HepG2 (cell line): ENCODE data around the gene TBC1D22A. TPM values are rescaled to one million over a fixed set of nuclear protein-coding genes. Genes with fewer than 3 reads are reported as not detected.

Source experiments
- ATAC-seq: fragments of 200-7000 bp; cut with Tn5 transposase; 3 replicates; pipeline ENCODE4 v1.9.1; 2020; ENCODE audit warnings: mild to moderate bottlenecking, moderate library complexity
- BruUV-seq: library from RNA; stranded (reverse); fragments of 400-500 nt; replicated peaks from 2 replicates; lab custom pipeline; 2021; lab: Mats Ljungman, UMichigan
- CTCF ChIA-PET: fragments of 300-600 bp; formaldehyde crosslinking; extraction: SDS; loops from one replicate; lab custom pipeline; 2021; ENCODE audit warnings: low total read pairs, inconsistent platforms, low intra/inter-chr PET ratio; lab: Yijun Ruan, JAX
- POLR2A ChIA-PET: fragments of 350-600 bp; sonication (Branson Sonifier 250); formaldehyde crosslinking; loops from one replicate; lab custom pipeline; 2020; ENCODE audit warnings: antibody characterized with exemption, inconsistent platforms; lab: Yijun Ruan, JAX
- DNase-seq: peaks from one replicate; pipeline ENCODE4 v3.0.0-alpha.2; 2015; ENCODE audit warnings: low spot score
- FAIRE-seq: peaks from 3 replicates; lab custom pipeline; 2011; peaks lifted over from hg19 to GRCh38; lab: Jason Lieb, UNC
- H2AFZ ChIP-seq: one replicate; pipeline ENCODE4 v1.6.1; 2011; ENCODE audit warnings: low read length, inconsistent platforms
- H3K27ac ChIP-seq: fragments of 300-600 bp; 3 replicates; pipeline ENCODE4 v1.8.0; 2011; ENCODE audit warnings: mixed run types, mild to moderate bottlenecking, mixed read lengths, low read length, inconsistent platforms; ENCODE audit not compliant: insufficient read depth; ENCODE audit errors: extremely low read length
- H3K27me3 ChIP-seq, 2 experiments: fragments of 200-600 bp in 1 of 2; 2 replicates in 1 of 2; 3 replicates in 1 of 2; pipeline versions ENCODE4 v1.6.0 to v1.8.0; 2011; ENCODE audit warnings: low read length in 2 of 2, mild to moderate bottlenecking in 2 of 2, moderate library complexity in 2 of 2, inconsistent platforms in 1 of 2; ENCODE audit not compliant: insufficient read depth in 2 of 2, control insufficient read depth in 1 of 2
- H3K36me3 ChIP-seq, 2 experiments: fragments of 200-600 bp in 1 of 2; replicated peaks in 1 of 2; 2 replicates in 1 of 2; 3 replicates in 1 of 2; pipeline versions ENCODE4 v1.5.1 to v1.8.0; 2011; ENCODE audit warnings: low read length in 2 of 2, inconsistent platforms in 1 of 2; ENCODE audit not compliant: insufficient read depth in 2 of 2, control insufficient read depth in 1 of 2
- H3K4me1 ChIP-seq: 2 replicates; pipeline ENCODE4 v1.5.1; 2012; ENCODE audit warnings: low read length, inconsistent platforms; ENCODE audit not compliant: insufficient read depth
- H3K4me2 ChIP-seq: 2 replicates; pipeline ENCODE4 v1.6.0; 2011; ENCODE audit warnings: low read depth, low read length, inconsistent platforms
- H3K4me3 ChIP-seq, 3 experiments: fragments of 200-600 bp in 1 of 3; sonication (generic), shearing (Covaris generic) in 1 of 3; replicated peaks in 1 of 3; 2 replicates each; pipeline ENCODE4 v1.5.1; 2011 to 2016; ENCODE audit warnings: low read length in 3 of 3, inconsistent platforms in 2 of 3, low read depth in 2 of 3, mild to moderate bottlenecking in 2 of 3, control low read depth in 1 of 3, mixed read lengths in 1 of 3; ENCODE audit not compliant: insufficient read depth in 1 of 3
- H3K79me2 ChIP-seq: one replicate; pipeline ENCODE4 v1.6.1; 2011; ENCODE audit warnings: low read length, inconsistent platforms; ENCODE audit not compliant: insufficient read depth
- H3K9ac ChIP-seq: 2 replicates; pipeline ENCODE4 v1.6.0; 2011; ENCODE audit warnings: mild to moderate bottlenecking, low read depth, low read length, inconsistent platforms; ENCODE audit not compliant: insufficient read depth
- H3K9me3 ChIP-seq: 2 replicates; pipeline ENCODE4 v1.5.1; 2012; ENCODE audit warnings: mild to moderate bottlenecking, low read length
- H4K20me1 ChIP-seq: 2 replicates; pipeline ENCODE4 v1.6.0; 2011; ENCODE audit warnings: inconsistent platforms, mild to moderate bottlenecking, low read length, moderate library complexity; ENCODE audit not compliant: insufficient read depth
- ATF7-NPFF ChIP-seq: sonication (generic); formaldehyde crosslinking; IDR thresholded peaks from 2 replicates; pipeline ENCODE4 v1.8.1; 2023; ENCODE audit warnings: mild to moderate bottlenecking, low read depth, missing genetic modification reagents, moderate library complexity
- BORCS8-MEF2B ChIP-seq: sonication (generic); formaldehyde crosslinking; IDR thresholded peaks from 2 replicates; pipeline ENCODE4 v1.8.0; 2022; ENCODE audit warnings: mild to moderate bottlenecking, missing genetic modification reagents
- EEA1 ChIP-seq: sonication (generic); formaldehyde crosslinking; IDR thresholded peaks from 2 replicates; pipeline ENCODE4 v1.5.1; 2020; ENCODE audit warnings: mild to moderate bottlenecking, missing genetic modification reagents, borderline replicate concordance
- KDM4B ChIP-seq: sonication (generic); formaldehyde crosslinking; IDR thresholded peaks from 2 replicates; pipeline ENCODE4 v1.4.0; 2020; ENCODE audit warnings: missing genetic modification reagents
- MYPOP ChIP-seq: sonication (generic); formaldehyde crosslinking; IDR thresholded peaks from 2 replicates; pipeline ENCODE4 v1.8.1; 2023; ENCODE audit warnings: mild to moderate bottlenecking, moderate library complexity, missing genetic modification reagents
- NFYC ChIP-seq: IDR thresholded peaks from 2 replicates; pipeline ENCODE4 v1.6.1; 2016; ENCODE audit warnings: missing genetic modification reagents, missing compliant biosample characterization
- NR0B2 ChIP-seq: sonication (generic); formaldehyde crosslinking; IDR thresholded peaks from 2 replicates; pipeline ENCODE4 v1.4.0; 2020; ENCODE audit warnings: mild to moderate bottlenecking, missing genetic modification reagents
- PHF8 ChIP-seq: sonication (generic); formaldehyde crosslinking; IDR thresholded peaks from 2 replicates; pipeline ENCODE4 v1.5.0; 2020; ENCODE audit warnings: missing genetic modification reagents
- RXRA ChIP-seq: sonication (generic); formaldehyde crosslinking; IDR thresholded peaks from 2 replicates; pipeline ENCODE4 v1.5.1; 2020; ENCODE audit warnings: missing genetic modification reagents
- SMYD3 ChIP-seq: sonication (generic); formaldehyde crosslinking; IDR thresholded peaks from 2 replicates; pipeline ENCODE4 v1.8.1; 2023; ENCODE audit warnings: mild to moderate bottlenecking, missing genetic modification reagents
- SOX5 ChIP-seq: IDR thresholded peaks from 2 replicates; pipeline ENCODE4 v1.6.1; 2016; ENCODE audit warnings: borderline replicate concordance
- TBL1XR1 ChIP-seq: fragments of 150-350 bp; IDR thresholded peaks from 2 replicates; pipeline ENCODE4 v1.6.1; 2014; ENCODE audit warnings: borderline replicate concordance, low read length; ENCODE audit not compliant: partially characterized antibody
- TBX2 ChIP-seq: sonication (generic); formaldehyde crosslinking; IDR thresholded peaks from 2 replicates; pipeline ENCODE4 v1.5.0; 2020; ENCODE audit warnings: missing genetic modification reagents, mild to moderate bottlenecking, borderline replicate concordance
- ZFAT ChIP-seq: sonication (generic); formaldehyde crosslinking; conservative IDR thresholded peaks from 2 replicates; pipeline ENCODE4 v1.8.1; 2023; ENCODE audit warnings: missing genetic modification reagents, inconsistent platforms
- ZNF20 ChIP-seq: sonication (generic); formaldehyde crosslinking; IDR thresholded peaks from 2 replicates; pipeline ENCODE4 v1.4.0; 2020; ENCODE audit warnings: mild to moderate bottlenecking, moderate library complexity, missing genetic modification reagents
- ZNF552 ChIP-seq: sonication (generic); formaldehyde crosslinking; IDR thresholded peaks from 2 replicates; pipeline ENCODE4 v1.9.0; 2022; ENCODE audit warnings: missing genetic modification reagents, mild to moderate bottlenecking, borderline replicate concordance
- WGBS: methylation state at CpG from one replicate; pipeline ENCODE4 v1.1.6; 2017; ENCODE audit warnings: low lambda C conversion rate; 5-methylcytosine and 5-hydroxymethylcytosine counted together
- in situ Hi-C: cut with HindIII; loops from 2 replicates; pipeline ENCODE4 v1.10.0; 2017; ENCODE audit warnings: low pct_unique_long_range_greater_than_20kb; ENCODE audit not compliant: extremely low pct_ligation_motif_present
- intact Hi-C: fragments of 100-400 bp; cut with micrococcal nuclease; formaldehyde crosslinking; loops from one replicate; pipeline ENCODE4 v1.10.0; 2022; ENCODE audit not compliant: unreplicated experiment
- polyA plus RNA-seq, 8 experiments: library from polyadenylated mRNA; depleted of rRNA in 3 of 8; stranded (reverse) in 7 of 8; unstranded in 1 of 8; fragments of >200 nt; fragmentation: Illumina TruSeq in 4 of 8; extraction: Trizol in 4 of 8; gene quantifications; 2 replicates each; pipeline versions ENCODE4 v1.2.1 to v1.2.3, GENCODE V29; 2011 to 2016; ENCODE audit warnings: low read depth in 4 of 8, missing spikeins in 1 of 8, mixed read lengths in 1 of 8; ENCODE audit not compliant: insufficient read depth in 1 of 8
- total RNA-seq, 5 experiments: library from RNA; depleted of rRNA; stranded (reverse); fragments of >200 nt; fragmentation: Illumina TruSeq; extraction: Trizol; gene quantifications; 2 replicates each; pipeline ENCODE4 v1.2.3, GENCODE V29; 2016; ENCODE audit warnings: low read depth in 1 of 5

The TBC1D22A gene
- total and polyA plus RNA-seq, 2 of the 13 experiments (the other 11 are each of a cell fraction or from before 2014, with no cell fraction given): 17.3 to 18.0 TPM

- no peaks in the 10 kb centered on the region for H4K20me1 ChIP-seq
- TF ChIP-seq PHF8 (CRISPR knock-in tag) (no peak), SOX5 (CRISPR knock-in tag) (no peak), SMYD3 (no peak), TBX2 (no peak), NFYC (CRISPR knock-in tag) (no peak), ZNF552 (CRISPR knock-in tag) (no peak), MYPOP (no peak), ZFAT (no peak), ATF7-NPFF (CRISPR knock-in tag) (no peak), RXRA (CRISPR knock-in tag) (no peak), NR0B2 (CRISPR knock-in tag) (no peak), BORCS8-MEF2B (CRISPR knock-in tag) (no peak), EEA1 (no peak), TBL1XR1 (no peak), ZNF20 (CRISPR knock-in tag) (no peak), KDM4B (CRISPR knock-in tag) (no peak)
- H3K9ac ChIP-seq: no peak overlapping the region
- no peaks in the 10 kb centered on the region for H3K4me1 ChIP-seq
- DNase-seq (no peak), FAIRE-seq (no peak), ATAC-seq (no peak)
- H3K27ac ChIP-seq: no peak overlapping the region
- no TSS peak for BruUV-seq
- in situ Hi-C loops (no loop called here), intact Hi-C loops (no loop called here)
- H2AFZ ChIP-seq: no peak overlapping the region
- H3K27me3 ChIP-seq: no peaks in the 10 kb centered on the region
- H3K36me3 ChIP-seq: peaks cover 12 to 26% of the 10 kb centered on the region in 2 experiments; a peak in 4 of 5 replicates
- ChIA-PET POLR2A (no interaction called here), CTCF (no interaction called here)
- H3K9me3 ChIP-seq: no peaks in the 10 kb centered on the region
- H3K4me2 ChIP-seq: no peak overlapping the region
- H3K4me3 ChIP-seq: no peak overlapping the region
- WGBS: 95% methylated on average over 9 of the region's 10 CpGs
- no peaks in the 10 kb centered on the region for H3K79me2 ChIP-seq
Measured at GRCh38 chr22:47010211-47010610, 247.8 kb downstream of the TBC1D22A start.
